Mesothelial cell of epicardium (in vitro differentiated cells): ENCODE results near the gene TSHR. TPM values are rescaled to one million over a fixed set of nuclear protein-coding genes. Genes with fewer than 3 reads are reported as not detected.

Experiments used
- DNase-seq, 2 experiments: peaks; one replicate each; pipeline ENCODE4 v3.0.0; 2021; ENCODE audit warnings: low spot score in 2 of 2; ENCODE audit not compliant: unreplicated experiment in 2 of 2
- H3K27ac Mint-ChIP-seq: 2 replicates; pipeline ENCODE4 v1.8.0; 2021; ENCODE audit warnings: mixed read lengths
- H3K27me3 Mint-ChIP-seq: 2 replicates; pipeline ENCODE4 v1.8.0; 2021; ENCODE audit warnings: low read depth, mixed read lengths
- H3K36me3 Mint-ChIP-seq: 2 replicates; pipeline ENCODE4 v1.8.0; 2021; ENCODE audit warnings: mixed read lengths
- H3K4me1 Mint-ChIP-seq: 2 replicates; pipeline ENCODE4 v1.8.0; 2021; ENCODE audit warnings: mixed read lengths
- H3K4me3 Mint-ChIP-seq: 2 replicates; pipeline ENCODE4 v1.8.0; 2021; ENCODE audit warnings: mild to moderate bottlenecking, moderate library complexity, mixed read lengths
- H3K9me3 Mint-ChIP-seq: 2 replicates; pipeline ENCODE4 v1.8.0; 2021; ENCODE audit warnings: mixed read lengths
- total RNA-seq: library from RNA; stranded (reverse); gene quantifications from 3 replicates; pipeline ENCODE4 v1.2.1, GENCODE V29; 2021
- TF ChIP-seq, protein P1 (sequence below): fragments of 200-600 bp; sonication (generic); IDR thresholded peaks from one replicate; pipeline ENCODE4 v1.5.0; 2021; ENCODE audit warnings: antibody characterized with exemption; ENCODE audit not compliant: unreplicated experiment

Gene TSHR
- total RNA-seq, 1 donor from 2014 or later = not detected

DNA sequence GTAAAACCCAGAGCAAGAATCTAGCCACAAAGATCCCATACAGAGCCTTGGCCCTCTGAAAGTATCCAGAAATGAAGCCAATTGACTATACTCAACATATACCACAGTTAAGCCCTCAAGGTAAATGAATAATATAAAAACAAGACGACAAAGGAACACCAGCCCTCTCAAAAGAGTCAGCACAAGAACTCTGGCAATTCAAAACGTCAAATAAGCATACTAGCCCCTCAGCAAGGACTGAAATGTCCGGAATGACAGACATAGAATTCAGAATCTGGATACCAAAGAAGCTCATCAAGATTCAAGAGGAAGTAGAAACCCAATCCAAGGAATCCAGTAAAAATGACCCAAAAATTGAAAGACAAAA lies 215.4 kb downstream of the TSHR start:
- H3K36me3 Mint-ChIP-seq = peaks cover 3% of the 10 kb centered on the region
- H3K4me1 Mint-ChIP-seq = peaks cover 11% of the 10 kb centered on the region
- no peak for DNase-seq
- TF ChIP-seq, protein P1, sequence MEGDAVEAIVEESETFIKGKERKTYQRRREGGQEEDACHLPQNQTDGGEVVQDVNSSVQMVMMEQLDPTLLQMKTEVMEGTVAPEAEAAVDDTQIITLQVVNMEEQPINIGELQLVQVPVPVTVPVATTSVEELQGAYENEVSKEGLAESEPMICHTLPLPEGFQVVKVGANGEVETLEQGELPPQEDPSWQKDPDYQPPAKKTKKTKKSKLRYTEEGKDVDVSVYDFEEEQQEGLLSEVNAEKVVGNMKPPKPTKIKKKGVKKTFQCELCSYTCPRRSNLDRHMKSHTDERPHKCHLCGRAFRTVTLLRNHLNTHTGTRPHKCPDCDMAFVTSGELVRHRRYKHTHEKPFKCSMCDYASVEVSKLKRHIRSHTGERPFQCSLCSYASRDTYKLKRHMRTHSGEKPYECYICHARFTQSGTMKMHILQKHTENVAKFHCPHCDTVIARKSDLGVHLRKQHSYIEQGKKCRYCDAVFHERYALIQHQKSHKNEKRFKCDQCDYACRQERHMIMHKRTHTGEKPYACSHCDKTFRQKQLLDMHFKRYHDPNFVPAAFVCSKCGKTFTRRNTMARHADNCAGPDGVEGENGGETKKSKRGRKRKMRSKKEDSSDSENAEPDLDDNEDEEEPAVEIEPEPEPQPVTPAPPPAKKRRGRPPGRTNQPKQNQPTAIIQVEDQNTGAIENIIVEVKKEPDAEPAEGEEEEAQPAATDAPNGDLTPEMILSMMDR = peak; percentile 47
- H3K9me3 Mint-ChIP-seq = no peaks in the 10 kb centered on the region
- H3K4me3 Mint-ChIP-seq = peak overlapping the region; percentile 92
- peak overlapping the region; percentile 96 for H3K27ac Mint-ChIP-seq
- no peaks in the 10 kb centered on the region for H3K27me3 Mint-ChIP-seq

DNA sequence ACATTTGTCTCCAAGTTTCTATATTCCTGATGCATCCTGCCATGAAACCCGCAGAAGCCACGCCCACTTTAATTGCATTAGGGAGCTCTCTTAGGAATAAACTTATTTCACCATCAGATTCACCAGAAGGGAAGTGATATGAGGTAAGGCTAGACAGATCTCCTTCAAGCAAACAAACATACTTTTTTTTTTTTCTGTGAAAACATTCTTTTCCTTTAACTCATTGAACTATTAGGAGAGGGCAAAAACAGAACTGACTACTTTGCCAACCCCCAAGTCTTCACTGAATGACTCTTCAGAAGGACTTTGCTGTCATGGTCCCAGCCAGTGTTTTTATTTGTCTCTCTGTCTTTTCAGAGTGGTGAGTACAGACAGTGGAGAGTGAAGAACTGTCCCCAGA lies 216.9 kb downstream of the TSHR start:
- no peak overlapping the region for H3K27ac Mint-ChIP-seq

DNA sequence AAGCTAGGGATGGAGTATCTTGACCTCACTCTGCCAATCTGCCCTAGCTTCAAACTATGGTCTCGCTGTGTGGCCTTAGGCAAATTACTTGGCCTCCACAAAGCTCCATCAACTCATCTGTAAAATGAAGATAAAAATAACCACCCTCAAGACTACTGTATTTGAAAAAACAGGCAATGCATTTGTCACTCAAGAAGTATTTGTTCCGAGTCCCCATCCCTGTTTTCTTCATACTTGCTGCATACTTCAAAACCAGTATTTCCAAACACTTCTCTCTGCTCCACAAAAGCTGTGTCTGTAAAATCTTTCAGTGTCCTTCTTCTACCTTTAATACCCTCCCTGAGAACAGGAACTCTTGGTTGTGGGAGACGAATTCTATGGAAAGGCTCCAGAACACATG lies 217.5 kb downstream of the TSHR start:
- Mint-ChIP-seq H3K9me3 (no peaks in the 10 kb centered on the region), H3K36me3 (peaks cover 3% of the 10 kb centered on the region), H3K27me3 (no peaks in the 10 kb centered on the region), H3K4me3 (no peak overlapping the region), H3K27ac (no peak overlapping the region), H3K4me1 (peaks cover 11% of the 10 kb centered on the region)
- TF ChIP-seq, protein P1 = no peak
- DNase-seq = no peak

More for the DNA sequence above, 216.9 kb downstream of the TSHR start:
- TF ChIP-seq, protein P1 = no peak
- DNase-seq = no peak
- Mint-ChIP-seq H3K27me3 (no peaks in the 10 kb centered on the region), H3K4me1 (peaks cover 11% of the 10 kb centered on the region), H3K4me3 (no peak overlapping the region), H3K9me3 (no peaks in the 10 kb centered on the region), H3K36me3 (peaks cover 3% of the 10 kb centered on the region)

DNA sequence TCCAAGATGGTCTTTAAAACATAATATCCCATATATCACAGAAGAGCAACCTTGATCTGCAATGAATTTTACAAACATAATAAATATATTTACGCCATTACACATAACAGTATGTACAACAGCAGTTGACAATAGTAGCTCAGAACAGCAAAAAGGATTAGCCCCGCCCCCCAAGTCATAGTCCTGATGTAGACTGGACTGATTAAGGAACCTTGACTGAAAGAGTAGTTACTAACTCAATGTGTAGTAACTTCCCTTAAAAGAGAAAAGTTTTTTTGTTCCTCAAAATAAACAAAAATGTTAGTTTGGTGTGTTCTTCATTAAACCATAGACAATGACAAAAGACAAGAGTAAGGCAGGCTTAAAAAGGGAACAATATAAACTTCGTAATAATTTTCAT lies 220.8 kb downstream of the TSHR start:
- TF ChIP-seq, protein P1 = no peak
- Mint-ChIP-seq H3K27ac (no peak overlapping the region), H3K4me1 (peaks cover 5% of the 10 kb centered on the region), H3K36me3 (peaks cover 10% of the 10 kb centered on the region), H3K4me3 (no peak overlapping the region), H3K9me3 (no peaks in the 10 kb centered on the region), H3K27me3 (no peaks in the 10 kb centered on the region)
- DNase-seq = no peak

DNA sequence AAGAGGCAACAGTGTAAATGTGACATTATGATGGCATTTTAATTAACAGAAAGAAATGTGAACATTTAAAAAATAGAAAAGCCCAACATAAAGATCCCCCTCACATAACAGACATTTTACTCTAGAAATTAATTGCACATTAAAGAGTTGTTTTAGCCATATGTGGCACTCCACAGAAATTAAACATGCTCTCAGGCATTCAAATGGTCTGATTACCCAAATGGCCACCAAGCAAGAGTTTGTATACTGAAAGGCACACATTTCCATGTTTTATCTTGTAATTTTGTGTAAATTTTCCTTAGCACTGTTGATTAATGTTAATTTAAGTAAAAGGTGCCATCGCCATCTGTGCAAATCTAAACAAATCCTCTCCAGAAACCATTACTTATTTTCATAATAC lies 221.8 kb downstream of the TSHR start:
- Mint-ChIP-seq H3K36me3 (peaks cover 11% of the 10 kb centered on the region), H3K4me3 (no peak overlapping the region), H3K27ac (no peak overlapping the region), H3K27me3 (no peaks in the 10 kb centered on the region), H3K9me3 (no peaks in the 10 kb centered on the region), H3K4me1 (peaks cover 13% of the 10 kb centered on the region)
- no peak for DNase-seq
- TF ChIP-seq, protein P1 = no peak

DNA sequence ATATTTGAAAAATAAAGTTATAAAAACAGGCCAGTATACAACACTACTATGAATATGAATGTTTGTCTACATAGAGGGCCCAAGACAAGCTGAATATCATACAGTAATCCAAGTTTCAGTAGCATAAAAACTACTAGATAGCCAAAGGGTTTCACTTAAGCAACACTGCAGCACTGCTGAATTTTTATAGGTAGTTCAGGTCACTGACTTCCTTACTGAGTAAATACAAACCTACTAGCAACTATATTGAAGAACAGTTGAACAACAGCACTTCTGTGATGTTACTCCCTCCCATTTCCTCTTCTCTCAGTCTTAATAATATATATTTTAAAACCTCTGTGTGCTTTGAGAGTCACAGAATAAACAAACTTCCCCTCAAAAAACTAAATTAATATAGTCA lies 222.6 kb downstream of the TSHR start:
- no peak overlapping the region for H3K27ac Mint-ChIP-seq
- TF ChIP-seq, protein P1 = no peak
- no peaks in the 10 kb centered on the region for H3K9me3 Mint-ChIP-seq
- H3K36me3 Mint-ChIP-seq = peaks cover 14% of the 10 kb centered on the region
- H3K4me1 Mint-ChIP-seq = peaks cover 19% of the 10 kb centered on the region
- DNase-seq = no peak
- H3K27me3 Mint-ChIP-seq = no peaks in the 10 kb centered on the region
- H3K4me3 Mint-ChIP-seq = no peak overlapping the region
